RWPE2 (cell line): ENCODE measurements around the gene OPA1.

Experiments
- ATAC-seq: fragments of 200-7000 bp; cut with Tn5 transposase; 3 replicates; pipeline ENCODE4 v1.9.1; 2021; ENCODE audit warnings: low read depth
- DNase-seq: peaks from one replicate; pipeline ENCODE4 v3.0.0-alpha.2; 2020; ENCODE audit warnings: low spot score
- H3K27ac ChIP-seq: fragments of 450-650 bp; 2 replicates; pipeline ENCODE4 v1.5.1; 2017; ENCODE audit warnings: mild to moderate bottlenecking; ENCODE audit not compliant: poor library complexity, severe bottlenecking
- H3K27me3 ChIP-seq: fragments of 250-450 bp; sonication (Bioruptor Pico); 2 replicates; pipeline ENCODE4 v1.5.1; 2021; ENCODE audit warnings: mild to moderate bottlenecking, moderate library complexity; ENCODE audit not compliant: insufficient read depth, poor library complexity, severe bottlenecking
- H3K36me3 ChIP-seq: fragments of 250-450 bp; sonication (Bioruptor Pico); 2 replicates; pipeline ENCODE4 v1.5.1; 2020; ENCODE audit warnings: low read depth, mild to moderate bottlenecking, moderate library complexity
- H3K4me1 ChIP-seq: fragments of 250-450 bp; sonication (Bioruptor Pico); 2 replicates; pipeline ENCODE4 v1.5.1; 2021; ENCODE audit warnings: mild to moderate bottlenecking, moderate library complexity; ENCODE audit not compliant: insufficient read depth, poor library complexity, severe bottlenecking
- H3K4me3 ChIP-seq: fragments of 250-450 bp; sonication (Bioruptor Pico); 2 replicates; pipeline ENCODE4 v1.5.1; 2021; ENCODE audit warnings: mild to moderate bottlenecking, moderate library complexity; ENCODE audit not compliant: severe bottlenecking
- H3K9me3 ChIP-seq: fragments of 250-450 bp; sonication (Bioruptor Pico); 2 replicates; pipeline ENCODE4 v1.5.1; 2021; ENCODE audit warnings: mild to moderate bottlenecking, moderate library complexity; ENCODE audit not compliant: severe bottlenecking
- CTCF ChIP-seq: fragments of 450-650 bp; IDR thresholded peaks from one replicate; pipeline ENCODE4 v1.5.1; 2017; ENCODE audit warnings: mild to moderate bottlenecking, moderate library complexity; ENCODE audit not compliant: poor library complexity, severe bottlenecking

Gene OPA1

DNA sequence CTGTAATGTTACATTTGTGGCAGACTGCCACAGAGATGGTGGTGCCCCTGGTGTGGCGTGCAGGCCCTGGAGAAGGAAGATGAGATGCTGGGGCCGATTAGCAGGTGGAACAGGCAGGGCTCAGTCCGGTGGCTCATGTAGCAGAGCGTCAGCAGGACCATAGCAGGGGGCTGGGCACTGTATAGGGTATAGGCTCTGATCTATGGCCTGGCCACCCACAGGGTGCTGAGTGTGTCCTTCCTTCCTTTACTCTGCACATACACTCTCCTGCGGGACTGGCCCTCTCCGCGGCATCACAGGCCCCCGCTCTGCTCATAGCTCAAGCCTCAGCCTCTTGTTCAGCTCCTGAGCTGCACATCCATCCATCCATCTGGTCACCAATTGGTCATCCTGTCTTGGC is 143.6 kb downstream of the OPA1 start:
- no peaks in the 10 kb centered on the region for H3K36me3 ChIP-seq
- no peak overlapping the region for H3K27ac ChIP-seq
- no peak for ATAC-seq
- no peak for DNase-seq
- TF ChIP-seq CTCF = no peak
- H3K4me1 ChIP-seq = no peaks in the 10 kb centered on the region
- no peaks in the 10 kb centered on the region for H3K27me3 ChIP-seq
- H3K4me3 ChIP-seq = no peak overlapping the region
- H3K9me3 ChIP-seq = no peaks in the 10 kb centered on the region

GRCh38 chr3:193737191-193737751 is 144.3 kb downstream of the OPA1 start:
- no peak for ATAC-seq
- H3K36me3 ChIP-seq = no peaks in the 10 kb centered on the region
- DNase-seq = no peak
- H3K4me3 ChIP-seq = no peak overlapping the region
- H3K9me3 ChIP-seq = no peaks in the 10 kb centered on the region
- no peak for TF ChIP-seq CTCF
- H3K27me3 ChIP-seq = no peaks in the 10 kb centered on the region
- H3K27ac ChIP-seq = no peak overlapping the region
- no peaks in the 10 kb centered on the region for H3K4me1 ChIP-seq

DNA sequence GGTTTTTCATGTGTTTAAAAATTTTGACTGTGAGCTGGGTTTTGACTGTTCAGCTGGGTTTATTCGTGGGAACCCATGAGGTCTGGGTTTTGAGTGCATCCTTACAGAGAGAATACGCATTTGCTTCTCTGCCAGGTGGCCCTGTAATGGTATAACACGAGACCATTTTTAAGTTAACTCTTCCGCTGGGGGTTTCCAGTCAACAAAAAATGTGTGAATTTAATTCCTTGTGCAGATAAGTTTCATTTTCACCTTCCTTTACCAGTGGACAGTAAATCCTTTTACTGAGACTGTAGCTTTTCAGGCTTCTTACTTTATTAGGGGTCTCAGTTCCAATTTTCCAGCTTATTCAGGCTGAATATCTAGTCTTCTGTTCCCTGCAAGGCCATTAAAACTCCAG is 149.6 kb downstream of the OPA1 start:
- TF ChIP-seq CTCF = no peak
- Histone ChIP-seq H3K36me3 (no peaks in the 10 kb centered on the region), H3K27ac (no peak overlapping the region), H3K4me1 (no peaks in the 10 kb centered on the region), H3K27me3 (no peaks in the 10 kb centered on the region), H3K4me3 (no peak overlapping the region), H3K9me3 (no peaks in the 10 kb centered on the region)
- ATAC-seq (no peak), DNase-seq (no peak)

DNA sequence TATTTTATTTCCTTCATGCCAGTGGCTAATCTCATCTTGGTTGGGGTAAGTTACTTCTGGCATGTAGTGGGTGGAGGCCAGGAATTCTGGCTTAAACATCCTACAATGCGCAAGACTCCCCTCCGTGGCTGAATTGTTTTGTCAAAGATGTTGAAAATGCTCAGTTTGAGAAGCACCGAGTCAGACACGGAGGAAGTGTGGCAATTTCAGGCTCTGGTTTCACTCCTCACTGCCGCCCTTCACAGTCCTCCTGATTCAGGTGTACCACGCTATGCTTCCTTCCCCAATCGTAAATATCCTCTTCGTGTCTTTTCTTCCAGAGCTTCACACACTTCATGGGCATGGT is 150.7 kb downstream of the OPA1 start:
- no peaks in the 10 kb centered on the region for H3K36me3 ChIP-seq
- no peaks in the 10 kb centered on the region for H3K4me1 ChIP-seq
- no peak; the same call in 2 of the 3 replicates for ATAC-seq
- no peaks in the 10 kb centered on the region for H3K9me3 ChIP-seq
- no peak for DNase-seq
- H3K27me3 ChIP-seq = no peaks in the 10 kb centered on the region
- TF ChIP-seq CTCF = no peak
- H3K27ac ChIP-seq = no peak overlapping the region
- H3K4me3 ChIP-seq = no peak overlapping the region

- no peak for ATAC-seq
- no peaks in the 10 kb centered on the region for H3K9me3 ChIP-seq
- DNase-seq = no peak
- TF ChIP-seq CTCF = no peak
- no peaks in the 10 kb centered on the region for H3K27me3 ChIP-seq
- H3K27ac ChIP-seq = no peak overlapping the region
- H3K4me3 ChIP-seq = no peak overlapping the region
- no peaks in the 10 kb centered on the region for H3K4me1 ChIP-seq
- H3K36me3 ChIP-seq = no peaks in the 10 kb centered on the region
Observed at GRCh38 chr3:193744048-193744821, 151.2 kb downstream of the OPA1 start.
